ENCODE data around the gene GPR3. TPM values are rescaled to one million over a fixed set of nuclear protein-coding genes. Genes with fewer than 3 reads are reported as not detected.

GPR3 gene
- total RNA-seq, 2 experiments from 2014 or later = 0.47 to 0.66 TPM

DNA sequence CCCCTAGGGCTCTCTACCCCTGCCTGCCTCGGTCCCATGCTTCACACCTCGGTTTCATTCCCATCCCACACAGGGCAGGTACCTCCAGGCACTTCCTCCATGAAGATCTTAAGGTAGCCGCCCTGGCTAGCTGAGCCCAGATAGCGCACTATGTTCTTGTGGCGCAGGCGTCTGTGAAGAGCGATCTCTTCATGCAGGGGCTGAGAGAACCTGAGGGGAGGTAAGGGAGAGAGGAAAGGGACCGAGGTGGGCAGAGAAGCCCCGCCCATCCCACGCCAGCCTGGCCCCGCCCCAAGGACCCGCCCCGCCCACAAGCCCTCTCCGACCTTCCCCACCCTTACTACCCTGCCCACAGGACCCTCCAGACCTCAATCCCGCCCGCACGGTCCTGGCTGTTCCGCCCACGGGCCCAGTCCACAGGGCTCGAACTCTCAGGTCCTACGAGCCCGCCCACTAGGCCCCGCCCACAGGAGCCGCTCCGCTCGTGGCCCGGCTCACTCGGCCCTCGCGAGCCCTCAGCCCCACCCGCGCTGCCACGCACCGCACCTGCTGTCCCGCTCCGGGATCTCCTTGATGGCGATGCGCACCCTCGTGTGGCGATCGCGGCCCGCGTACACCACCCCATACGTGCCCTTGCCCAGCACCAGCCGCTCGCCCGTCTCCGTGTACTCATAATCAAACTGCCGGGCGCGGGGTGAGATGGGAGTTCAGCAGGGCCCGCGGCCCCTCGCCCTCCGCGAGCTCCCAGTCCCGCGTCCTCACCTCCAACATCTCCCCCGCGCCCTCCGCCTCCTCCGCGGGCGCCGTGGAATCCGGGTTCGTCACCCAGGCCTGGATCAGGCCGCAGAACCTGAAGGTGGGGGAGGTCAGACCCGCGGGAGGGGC is 32.0 kb upstream of the GPR3 start:
- Mint-ChIP-seq H3K9me3 (ENCODE audit: insufficient read depth) (no peaks in the 10 kb centered on the region), H3K4me1 (ENCODE audit: low read depth) (peaks cover 63% of the 10 kb centered on the region), H3K27ac (peak overlapping the region; percentile 15), H3K27me3 (ENCODE audit: low read depth) (peaks cover 9% of the 10 kb centered on the region), H3K4me3 (peak overlapping the region; percentile 49), H3K36me3 (ENCODE audit: low read depth) (no peaks in the 10 kb centered on the region)
- DNase-seq (peak; percentile 47), ATAC-seq (no peak)
- CTCF ChIA-PET = interaction anchor here (2.3 to 6.7 kb wide), 4 partner anchors 16 to 35 kb away, joined by 12 to 99 read pairs (median 53); partner anchors contain the start of genes CD164L2 and SYTL1
- POLR2A ChIA-PET = interaction anchor here (0.7 kb wide), 1 partner anchor 18 kb away, joined by 3 read pairs; no protein-coding TSS in a partner anchor

DNA sequence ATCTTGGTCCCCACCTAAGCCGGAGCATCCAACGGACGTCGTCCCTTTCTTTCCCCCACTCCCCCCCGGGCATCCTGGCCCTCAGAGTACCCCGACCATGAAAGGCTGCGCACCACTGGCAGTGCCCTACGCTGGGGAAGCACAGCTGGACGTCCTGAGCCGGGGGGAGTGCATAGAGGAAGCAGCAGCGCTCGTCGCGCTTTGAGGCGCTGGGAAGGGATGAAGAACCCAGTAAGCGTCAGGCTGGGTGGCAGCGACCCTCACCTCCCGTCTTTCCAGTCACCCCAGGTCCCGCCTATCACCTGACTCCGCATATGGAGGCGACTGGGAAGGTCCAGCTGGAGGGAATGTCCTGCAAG is 31.4 kb upstream of the GPR3 start:
- ATAC-seq = no peak
- Mint-ChIP-seq H3K4me3 (no peak overlapping the region), H3K36me3 (ENCODE audit: low read depth) (no peaks in the 10 kb centered on the region), H3K9me3 (ENCODE audit: insufficient read depth) (no peaks in the 10 kb centered on the region), H3K4me1 (ENCODE audit: low read depth) (peaks cover 62% of the 10 kb centered on the region), H3K27me3 (ENCODE audit: low read depth) (peaks cover 9% of the 10 kb centered on the region), H3K27ac (no peak overlapping the region)
- DNase-seq = no peak
- CTCF ChIA-PET = interaction anchor here (2.3 kb wide), 1 partner anchor 34 kb away, joined by 12 read pairs; no protein-coding TSS in a partner anchor
- POLR2A ChIA-PET = no interaction called here

DNA sequence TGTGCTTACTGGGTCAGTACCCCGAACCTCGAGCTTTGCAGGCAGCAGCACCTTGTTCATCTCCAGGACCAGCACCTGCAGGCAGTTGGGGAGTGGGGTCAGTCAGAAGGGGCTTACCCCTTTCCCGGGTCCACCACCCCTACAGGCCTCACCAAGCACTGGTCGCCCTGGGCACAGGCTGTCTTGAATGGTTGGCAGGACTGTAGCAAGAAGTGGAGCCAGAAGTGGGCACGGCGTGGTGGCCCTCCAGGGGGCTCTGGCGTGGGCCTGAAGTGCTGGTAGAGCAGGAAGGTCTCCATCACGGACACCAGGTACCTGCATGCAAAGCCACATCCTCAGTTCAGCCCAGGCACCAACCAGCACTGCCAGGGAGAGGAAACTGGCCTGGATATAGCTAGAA is 30.9 kb upstream of the GPR3 start:
- DNase-seq (no peak), ATAC-seq (no peak)
- ChIA-PET POLR2A (no interaction called here), CTCF (interaction anchor here (1.3 to 2.6 kb wide), 4 partner anchors 11 to 34 kb away, joined by 4 to 12 read pairs (median 6); no protein-coding TSS in a partner anchor)
- no peak overlapping the region for H3K4me3 Mint-ChIP-seq
- H3K27me3 Mint-ChIP-seq (ENCODE audit: low read depth) = peaks cover 9% of the 10 kb centered on the region
- no peak overlapping the region for H3K27ac Mint-ChIP-seq
- H3K9me3 Mint-ChIP-seq (ENCODE audit: insufficient read depth) = no peaks in the 10 kb centered on the region
- H3K36me3 Mint-ChIP-seq (ENCODE audit: low read depth) = no peaks in the 10 kb centered on the region
- peaks cover 57% of the 10 kb centered on the region for H3K4me1 Mint-ChIP-seq (ENCODE audit: low read depth)

DNA sequence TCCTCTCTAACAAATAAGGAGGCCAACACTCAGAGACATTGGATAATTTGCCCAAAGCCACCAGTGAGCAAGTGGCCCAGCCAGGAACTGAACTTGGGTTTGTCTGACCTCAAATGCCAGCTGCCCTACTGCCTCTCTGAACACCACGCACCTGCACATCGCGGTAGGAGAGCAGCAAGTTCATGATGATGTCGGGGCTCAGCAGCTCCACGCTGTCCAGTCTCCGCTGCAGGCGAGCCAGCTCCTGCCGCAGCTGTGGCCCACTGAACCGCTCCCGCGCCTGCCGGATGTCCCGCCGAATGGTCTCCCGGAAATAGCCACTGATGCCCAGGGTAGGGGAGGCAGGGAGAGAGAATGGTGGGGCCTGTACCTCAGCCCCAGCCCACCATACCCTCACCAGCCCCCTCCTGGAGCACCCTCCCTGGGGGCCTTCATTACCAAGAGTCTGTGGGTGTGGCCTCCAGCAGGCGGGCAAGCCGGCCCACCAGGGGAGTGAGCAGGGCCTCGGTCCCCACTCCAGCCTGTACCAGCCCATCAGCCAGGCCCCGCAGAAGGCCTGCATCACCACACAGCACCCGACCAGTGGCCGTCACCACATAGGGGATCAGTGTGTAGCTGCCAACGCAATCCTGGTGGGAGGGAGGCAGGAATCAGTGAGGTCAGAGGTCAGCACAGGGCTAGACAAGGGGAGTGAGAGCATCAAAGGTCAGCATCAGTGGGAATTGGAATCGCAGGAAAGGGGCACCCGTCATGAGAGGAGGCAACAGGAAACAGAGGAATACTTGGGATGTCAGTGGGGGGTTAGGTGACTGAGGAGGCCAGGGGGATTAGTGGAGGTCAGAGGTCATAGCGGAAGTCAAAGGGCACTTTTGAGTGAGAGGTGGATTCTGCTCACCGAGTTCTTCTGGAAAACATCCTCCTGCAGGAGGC is 28.4 kb upstream of the GPR3 start:
- ChIA-PET CTCF (interaction anchor here (1.6 to 3.6 kb wide), 4 partner anchors 31 to 68 kb away, joined by 5 to 24 read pairs (median 8); no protein-coding TSS in a partner anchor), POLR2A (interaction anchor here (0.5 kb wide), 1 partner anchor 925 kb away, joined by 3 read pairs; no protein-coding TSS in a partner anchor)
- ATAC-seq = no peak
- Mint-ChIP-seq H3K27me3 (ENCODE audit: low read depth) (peaks cover 7% of the 10 kb centered on the region), H3K4me1 (ENCODE audit: low read depth) (peaks cover 52% of the 10 kb centered on the region), H3K27ac (no peak overlapping the region), H3K9me3 (ENCODE audit: insufficient read depth) (no peaks in the 10 kb centered on the region), H3K4me3 (no peak overlapping the region), H3K36me3 (ENCODE audit: low read depth) (no peaks in the 10 kb centered on the region)
- no peak for DNase-seq

DNA sequence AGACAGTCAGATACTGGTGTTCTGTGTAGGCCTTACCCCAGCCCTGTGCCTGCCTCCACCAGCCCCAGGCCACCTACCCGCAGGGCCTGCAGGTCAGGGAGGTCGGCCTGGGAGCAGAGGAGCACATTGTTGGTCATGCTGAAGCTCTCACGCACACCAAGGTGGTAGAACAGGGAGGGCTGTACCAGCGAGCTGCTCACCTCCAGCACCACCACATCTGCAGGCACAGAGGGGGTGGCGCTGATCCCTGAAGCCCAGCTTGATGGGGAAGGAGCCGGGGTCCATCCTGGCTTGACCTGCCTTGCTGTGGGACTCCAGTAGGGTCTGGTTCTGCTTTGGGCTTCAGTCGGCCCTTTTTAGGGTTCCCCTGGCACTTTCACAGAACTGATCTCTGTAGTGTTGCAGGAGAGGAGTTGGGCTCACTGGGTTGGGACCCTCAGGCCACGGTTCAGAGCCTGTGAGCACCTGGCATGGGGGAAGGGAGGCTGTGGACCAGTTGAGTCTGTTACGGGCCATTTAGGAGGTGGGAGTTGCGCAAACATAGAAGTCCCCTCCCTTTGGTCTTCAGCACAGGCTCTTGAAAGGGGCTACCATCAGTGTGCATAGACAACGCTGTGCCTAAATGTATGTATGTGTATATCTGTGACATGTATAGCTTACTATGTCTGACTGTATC is 27.6 kb upstream of the GPR3 start:
- ATAC-seq = no peak
- Mint-ChIP-seq H3K4me3 (peak overlapping the region; percentile 84), H3K36me3 (ENCODE audit: low read depth) (no peaks in the 10 kb centered on the region), H3K9me3 (ENCODE audit: insufficient read depth) (no peaks in the 10 kb centered on the region), H3K4me1 (ENCODE audit: low read depth) (peaks cover 52% of the 10 kb centered on the region), H3K27ac (peak overlapping the region; percentile 77), H3K27me3 (ENCODE audit: low read depth) (peaks cover 3% of the 10 kb centered on the region)
- CTCF ChIA-PET = interaction anchor here (0.7 to 3.6 kb wide), 16 partner anchors 8 to 304 kb away, joined by 3 to 58 read pairs (median 6); partner anchors contain the start of gene SYTL1
- POLR2A ChIA-PET = interaction anchor here (0.5 to 2.0 kb wide), 10 partner anchors 8 to 925 kb away, joined by 3 to 18 read pairs (median 4); partner anchors contain the start of genes FCN3 and SYTL1
- DNase-seq = no peak

DNA sequence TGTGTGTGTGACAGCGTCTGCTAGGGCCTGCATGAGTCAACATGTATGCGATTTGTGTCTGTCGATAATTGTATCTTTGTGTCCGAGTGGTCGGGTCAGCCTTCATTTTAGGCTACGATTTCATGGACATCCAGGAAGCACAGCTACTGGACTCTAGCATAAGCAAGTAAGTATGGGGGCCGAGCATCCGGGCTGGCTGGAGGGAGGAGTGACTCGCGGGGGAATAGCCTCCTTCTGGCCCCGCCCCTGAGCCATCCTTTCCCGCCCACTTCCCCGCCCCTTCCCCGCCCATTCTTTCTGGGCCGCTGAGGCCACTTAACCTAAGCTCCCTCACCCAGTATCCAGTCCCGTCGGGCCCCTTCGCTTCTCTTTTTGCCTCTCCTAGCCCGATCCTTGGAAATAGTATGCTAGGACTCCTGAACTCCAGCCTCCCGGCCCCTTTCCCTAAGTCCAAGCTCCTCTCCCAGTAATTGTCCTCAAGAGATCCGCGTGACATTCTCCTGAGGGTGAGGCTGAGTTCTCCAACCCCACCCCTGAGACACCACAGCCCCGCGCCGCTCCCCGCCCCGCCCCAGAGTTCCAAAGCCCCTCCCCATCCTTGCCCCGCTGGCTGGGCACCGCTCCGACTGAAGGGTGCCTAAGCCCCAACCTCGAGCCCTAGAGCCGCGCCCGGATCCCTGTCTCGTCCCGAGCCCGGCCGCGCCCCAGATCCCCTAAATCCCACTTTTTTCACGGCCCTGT is 26.9 kb upstream of the GPR3 start:
- H3K36me3 Mint-ChIP-seq (ENCODE audit: low read depth) = no peaks in the 10 kb centered on the region
- H3K4me3 Mint-ChIP-seq = peak overlapping the region; percentile 84
- CTCF ChIA-PET = interaction anchor here (0.7 to 3.6 kb wide), 27 partner anchors 9 to 304 kb away, joined by 3 to 58 read pairs (median 5); partner anchors contain the start of genes AHDC1 and SYTL1
- DNase-seq = peak; percentile 88
- H3K4me1 Mint-ChIP-seq (ENCODE audit: low read depth) = peaks cover 55% of the 10 kb centered on the region
- H3K9me3 Mint-ChIP-seq (ENCODE audit: insufficient read depth) = no peaks in the 10 kb centered on the region
- POLR2A ChIA-PET = interaction anchor here (0.6 to 2.0 kb wide), 9 partner anchors 8 to 231 kb away, joined by 3 to 18 read pairs (median 4); partner anchors contain the start of genes FCN3 and SYTL1
- no peaks in the 10 kb centered on the region for H3K27me3 Mint-ChIP-seq (ENCODE audit: low read depth)
- peak; percentile 74 for ATAC-seq
- peak overlapping the region; percentile 84 for H3K27ac Mint-ChIP-seq

DNA sequence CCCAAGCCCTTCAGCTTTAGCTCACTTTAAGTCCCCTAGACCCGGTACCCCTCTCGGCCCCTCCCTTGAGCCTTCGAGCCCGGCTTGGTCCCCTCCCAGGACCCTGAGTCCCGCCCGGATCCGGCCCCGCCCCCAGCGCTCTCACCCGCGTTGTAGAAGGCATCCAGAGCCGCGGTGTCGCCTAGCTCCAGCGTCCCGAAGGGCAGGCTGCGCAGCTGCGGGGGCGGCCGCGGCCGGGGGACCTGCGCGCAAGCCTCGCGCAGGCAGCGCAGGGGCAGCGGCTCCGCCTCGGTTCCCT is 26.4 kb upstream of the GPR3 start:
- ATAC-seq (peak; percentile 75), DNase-seq (peak; percentile 84)
- H3K4me3 Mint-ChIP-seq = peak overlapping the region; percentile 84
- no peaks in the 10 kb centered on the region for H3K36me3 Mint-ChIP-seq (ENCODE audit: low read depth)
- H3K9me3 Mint-ChIP-seq (ENCODE audit: insufficient read depth) = no peaks in the 10 kb centered on the region
- peak overlapping the region; percentile 84 for H3K27ac Mint-ChIP-seq
- ChIA-PET CTCF (interaction anchor here (0.7 to 3.6 kb wide), 25 partner anchors 9 to 297 kb away, joined by 3 to 58 read pairs (median 5); partner anchors contain the start of genes AHDC1 and SYTL1), POLR2A (interaction anchor here (0.8 to 2.0 kb wide), 9 partner anchors 9 to 231 kb away, joined by 3 to 18 read pairs (median 4); partner anchors contain the start of gene SYTL1)
- no peaks in the 10 kb centered on the region for H3K27me3 Mint-ChIP-seq (ENCODE audit: low read depth)
- H3K4me1 Mint-ChIP-seq (ENCODE audit: low read depth) = peaks cover 55% of the 10 kb centered on the region

DNA sequence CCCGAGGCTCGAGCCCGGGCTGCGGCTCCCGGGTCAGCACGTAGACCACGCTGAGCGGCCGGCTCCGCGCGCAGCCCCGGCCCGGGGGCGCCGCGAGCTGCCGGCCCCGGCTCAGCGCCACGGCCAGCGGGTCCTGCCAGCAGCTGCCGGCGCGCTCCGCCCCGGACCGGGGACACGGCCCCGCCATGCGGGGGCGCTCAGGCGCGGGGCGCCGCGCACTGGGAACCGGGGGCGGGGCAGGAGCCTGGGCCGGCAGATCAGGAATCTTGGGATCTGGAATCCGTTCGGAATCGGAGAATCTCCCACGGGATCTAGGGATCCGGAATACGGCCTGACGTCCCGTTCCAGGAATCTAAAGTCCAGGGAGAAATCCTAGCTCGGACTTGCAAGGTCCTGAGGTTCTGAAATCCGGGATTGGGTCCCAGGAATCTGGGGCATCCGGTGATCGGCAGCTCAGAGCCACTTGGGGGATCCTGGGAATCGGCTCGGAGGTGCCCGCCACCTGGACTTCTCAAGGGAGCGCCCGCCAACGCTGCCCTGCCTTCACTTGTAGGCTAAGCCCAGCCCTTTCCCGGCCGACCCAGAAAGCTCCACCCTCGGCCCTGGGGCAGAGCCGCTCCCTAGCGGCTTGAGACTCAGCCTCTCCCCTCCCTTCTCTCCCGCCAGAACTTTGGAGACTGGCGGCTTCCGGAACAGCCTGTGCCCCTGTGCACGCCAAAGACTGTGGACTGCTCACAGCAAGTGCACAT is 25.8 kb upstream of the GPR3 start, which contains the start of gene MAP3K6:
MAP3K6 (minus strand) TSS at position 551 of the 749 bp plus-strand sequence; CDS start at position 187, 364 bp downstream.
- Mint-ChIP-seq H3K27ac (peak within 1 kb of the TSS; percentile 84), H3K4me1 (ENCODE audit: low read depth) (peaks cover 53% of the 10 kb centered on the region), H3K36me3 (ENCODE audit: low read depth) (no peaks in the 10 kb centered on the region), H3K27me3 (ENCODE audit: low read depth) (no peaks in the 10 kb centered on the region), H3K4me3 (peak within 1 kb of the TSS; percentile 84), H3K9me3 (ENCODE audit: insufficient read depth) (no peaks in the 10 kb centered on the region)
- CTCF ChIA-PET = interaction anchor here (0.7 to 3.6 kb wide), 27 partner anchors 9 to 240 kb away, joined by 3 to 58 read pairs (median 5); partner anchors contain the start of genes AHDC1 and SYTL1
- POLR2A ChIA-PET = interaction anchor here (0.8 to 2.0 kb wide), 5 partner anchors 10 to 230 kb away, joined by 3 to 18 read pairs (median 3); partner anchors contain the start of gene SYTL1
- ATAC-seq (peak; percentile 52), DNase-seq (peak; percentile 52)

DNA sequence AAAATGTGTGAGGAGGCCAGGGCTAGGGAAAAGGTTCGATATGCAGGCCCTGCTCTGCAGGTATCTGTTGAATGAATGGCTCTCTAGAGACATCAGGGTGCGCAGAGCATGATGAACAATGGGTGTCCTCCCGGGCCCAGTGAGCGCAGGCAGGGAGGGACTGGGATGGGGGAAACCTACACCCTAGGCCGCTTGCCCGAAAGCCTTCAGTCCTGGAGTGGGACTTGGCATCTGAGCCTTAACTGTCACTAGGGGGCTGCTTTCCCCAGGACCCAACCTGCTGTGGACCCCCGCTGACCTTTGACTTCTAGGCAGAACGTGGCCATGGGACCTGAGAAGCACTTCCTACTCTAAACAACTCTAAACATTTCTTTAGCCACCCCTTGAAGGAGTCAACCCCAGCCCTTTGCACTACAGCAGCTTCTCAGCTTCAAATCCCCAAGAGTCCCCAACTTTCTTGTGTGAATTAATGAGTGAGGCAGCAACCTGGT is 25.2 kb upstream of the GPR3 start:
- Mint-ChIP-seq H3K9me3 (ENCODE audit: insufficient read depth) (no peaks in the 10 kb centered on the region), H3K27ac (peak overlapping the region; percentile 3), H3K4me3 (peak overlapping the region; percentile 66), H3K4me1 (ENCODE audit: low read depth) (peaks cover 53% of the 10 kb centered on the region), H3K36me3 (ENCODE audit: low read depth) (no peaks in the 10 kb centered on the region), H3K27me3 (ENCODE audit: low read depth) (no peaks in the 10 kb centered on the region)
- ChIA-PET POLR2A (interaction anchor here (1.0 kb wide), 1 partner anchor 24 kb away, joined by 3 read pairs; no protein-coding TSS in a partner anchor), CTCF (interaction anchor here (0.7 to 3.6 kb wide), 18 partner anchors 9 to 239 kb away, joined by 3 to 58 read pairs (median 6); no protein-coding TSS in a partner anchor)
- ATAC-seq (no peak), DNase-seq (no peak)
